GM19463 (cell line): ENCODE results near the gene MAGI1.

ENCODE experiments used
- ATAC-seq: cut with Tn5 transposase; IDR thresholded peaks from one replicate; pipeline ENCODE4 v1.9.1; 2021; ENCODE audit warnings: mild to moderate bottlenecking, moderate library complexity; ENCODE audit not compliant: unreplicated experiment

MAGI1 gene

DNA sequence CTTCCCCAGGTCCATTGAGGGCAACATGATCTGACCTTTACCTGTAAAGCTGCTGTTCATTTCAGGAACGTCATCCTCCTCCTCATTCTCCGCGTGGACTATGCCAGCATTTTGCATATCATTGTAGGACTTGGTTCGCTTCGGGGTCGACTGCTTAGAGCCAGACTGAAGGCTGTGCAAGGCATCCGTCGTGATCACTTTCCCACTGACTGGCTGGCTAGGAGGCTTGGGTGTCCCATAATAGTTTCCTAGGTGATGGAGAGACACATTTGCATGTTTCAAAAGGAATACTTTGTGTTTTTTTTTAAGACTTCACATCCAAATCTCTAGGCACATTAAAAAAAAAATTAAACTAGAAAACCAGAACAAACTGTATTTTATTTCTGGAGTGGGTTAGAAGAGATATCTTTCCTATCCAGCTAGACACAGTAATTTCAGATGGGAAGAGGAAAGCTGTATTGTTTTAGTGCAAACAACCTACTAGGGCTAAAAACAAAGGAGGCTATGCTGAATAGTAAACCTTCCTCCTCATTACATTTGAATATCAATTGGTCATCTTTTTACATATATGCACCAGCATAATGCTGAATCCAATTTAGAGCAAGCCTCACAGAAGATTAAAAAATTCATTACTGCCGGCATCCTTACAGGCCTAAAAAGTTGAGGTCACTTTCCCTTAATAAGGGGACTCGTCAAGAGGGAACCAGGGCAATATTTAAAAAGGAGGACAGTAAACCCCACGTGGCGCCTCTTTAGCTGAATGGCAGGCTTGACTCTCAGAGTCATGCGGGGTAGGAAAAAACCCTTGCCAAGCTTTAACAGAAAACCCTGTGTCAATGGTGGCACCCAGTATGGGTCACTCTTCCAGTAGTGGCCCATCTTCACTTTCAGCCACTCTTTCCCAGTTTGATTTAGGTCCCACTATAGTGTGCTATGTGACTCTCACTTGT is 559.9 kb downstream of the MAGI1 start:
- no peak for ATAC-seq

DNA sequence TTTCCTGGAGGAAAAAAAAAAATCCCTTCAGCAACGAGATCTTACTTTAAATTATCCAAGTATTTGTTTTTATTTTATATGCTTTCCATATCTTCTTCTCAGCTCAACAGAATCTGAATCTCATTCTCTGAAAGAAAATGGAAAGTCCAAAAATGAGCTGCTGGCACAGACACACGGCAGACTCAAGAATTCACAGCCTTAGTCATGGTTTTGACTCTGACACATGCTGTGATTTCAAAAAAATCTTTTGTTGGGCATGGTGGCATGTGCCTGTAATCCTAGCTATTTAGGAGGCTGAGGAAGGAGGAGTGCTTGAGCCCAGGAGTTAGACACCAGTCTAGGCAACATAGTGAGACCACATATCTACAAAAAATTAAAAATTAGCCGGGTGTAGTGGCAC is 565.0 kb downstream of the MAGI1 start:
- no peak for ATAC-seq

GRCh38 chr3:65472501-65472900 is 566.2 kb downstream of the MAGI1 start:
- ATAC-seq: no peak

GRCh38 chr3:65466300-65466988 is 572.3 kb downstream of the MAGI1 start:
- no peak for ATAC-seq

DNA sequence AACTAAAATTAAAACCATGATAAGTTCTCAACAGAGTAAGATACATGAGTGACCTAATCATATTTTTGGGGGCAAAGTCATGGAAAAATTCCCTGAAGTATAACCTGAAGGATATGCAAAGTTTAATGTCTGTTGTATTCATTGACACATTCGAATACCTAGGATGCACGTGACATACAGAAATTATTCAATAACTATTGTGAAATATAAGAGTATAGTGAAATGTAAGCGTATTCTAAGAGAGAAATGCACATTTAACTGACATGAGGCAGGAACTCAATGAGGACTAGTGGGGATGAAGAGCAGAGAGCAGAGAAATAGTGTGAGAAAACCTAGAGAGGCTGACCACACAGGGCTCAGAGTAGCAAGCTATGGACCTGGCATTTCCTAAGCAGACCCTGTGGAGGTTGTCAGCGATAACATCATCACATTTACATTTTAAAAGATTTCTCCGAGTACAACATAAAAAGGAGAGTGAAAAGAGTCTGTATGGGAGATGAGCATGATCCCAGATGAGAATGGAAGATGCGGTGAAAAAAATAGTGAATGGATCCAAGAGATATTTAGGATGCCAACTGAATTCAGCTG is 588.8 kb downstream of the MAGI1 start:
- ATAC-seq: no peak

DNA sequence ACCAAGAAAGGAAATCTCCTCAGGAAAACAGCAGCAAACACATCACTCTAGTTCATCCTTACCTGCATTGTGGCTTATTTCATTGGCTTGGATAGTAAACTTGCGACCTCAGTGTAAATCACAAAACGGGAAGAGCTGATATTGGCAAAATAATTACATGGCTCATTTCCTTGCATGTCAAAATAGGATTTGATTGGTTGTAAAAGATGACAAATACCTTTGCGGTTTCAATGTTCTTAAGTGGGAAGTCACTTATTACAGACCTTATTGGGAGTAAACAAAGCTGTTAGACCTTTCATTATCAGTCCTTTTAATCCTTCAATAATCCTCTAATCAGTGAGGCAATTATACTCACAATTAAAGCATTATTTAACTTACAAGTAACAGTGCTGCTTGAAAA is 590.6 kb downstream of the MAGI1 start:
- no peak for ATAC-seq

DNA sequence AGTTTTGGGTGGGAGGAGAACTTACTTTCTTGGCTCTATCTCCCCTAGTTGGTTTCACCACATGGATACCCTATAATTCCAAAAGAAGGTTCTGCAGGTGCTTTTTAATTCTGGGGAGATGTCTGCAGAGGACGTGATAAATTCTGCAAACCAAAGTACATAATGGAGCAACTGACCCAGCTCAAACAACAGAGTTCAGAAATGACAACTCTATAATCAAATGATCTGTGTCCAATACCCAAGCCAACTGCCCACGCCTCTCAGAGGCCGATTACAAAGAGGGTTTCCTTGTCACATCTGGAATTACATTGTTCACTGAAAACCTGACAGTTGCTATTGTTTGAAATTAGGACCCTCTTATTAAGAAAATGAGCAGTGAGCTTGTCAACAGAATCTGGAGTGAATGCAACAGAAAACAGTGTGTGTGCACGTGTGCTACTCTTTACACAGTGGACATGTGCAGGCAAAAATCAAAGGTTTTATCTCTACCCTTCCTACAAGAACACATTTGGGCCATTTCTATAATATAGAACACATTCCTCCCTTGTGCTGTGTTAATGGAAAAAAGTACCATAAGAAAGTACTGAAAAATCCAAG is 593.0 kb downstream of the MAGI1 start:
- no peak for ATAC-seq

DNA sequence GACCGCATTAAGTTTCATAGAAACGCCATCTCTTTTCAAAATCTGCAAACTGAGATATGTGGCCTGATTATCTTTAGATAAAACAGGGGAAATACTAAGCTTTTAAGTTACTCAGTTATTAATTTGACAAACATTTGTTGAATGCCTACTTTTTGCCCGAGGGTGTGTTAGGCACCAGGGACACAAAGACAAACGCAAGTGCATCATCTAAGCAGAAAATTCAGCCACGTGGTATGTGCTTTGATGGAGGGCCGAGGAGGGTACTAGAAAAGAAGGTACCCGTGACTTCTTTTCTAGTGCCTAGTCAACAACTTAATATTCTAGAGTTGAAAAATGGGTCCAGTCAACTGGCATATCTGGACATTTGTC is 594.3 kb downstream of the MAGI1 start:
- ATAC-seq: no peak

DNA sequence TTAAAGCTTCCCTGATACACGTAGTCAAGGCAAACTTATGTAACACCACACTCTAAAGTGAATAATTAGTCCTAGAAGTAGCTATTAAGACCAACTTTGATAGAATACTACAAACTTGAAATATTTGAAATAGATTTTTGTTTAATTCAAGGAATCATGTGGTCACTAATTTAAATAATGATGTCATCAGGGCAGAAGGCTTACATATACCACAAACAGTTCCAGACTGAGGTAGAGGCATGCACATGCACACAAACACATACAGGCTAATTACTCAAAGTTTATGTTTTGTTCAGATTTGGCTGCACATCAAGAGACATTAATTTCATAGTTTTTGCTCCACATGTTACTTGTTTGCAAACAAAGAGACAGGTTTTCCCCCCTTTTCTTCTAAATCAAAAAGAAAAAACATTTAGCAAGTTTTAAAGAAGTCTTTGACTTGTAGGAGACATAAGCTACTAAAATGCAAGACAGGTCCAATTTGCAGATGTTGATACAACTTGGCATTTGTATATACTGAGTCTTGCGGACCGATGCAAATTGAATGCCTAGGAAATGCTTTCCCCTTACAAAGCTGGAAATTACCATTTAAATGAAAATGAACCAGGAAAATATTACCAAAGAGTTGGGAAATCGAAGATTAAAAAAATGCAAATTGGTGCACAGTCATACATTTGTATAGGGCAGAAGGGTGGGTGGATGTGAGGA is 594.8 kb downstream of the MAGI1 start:
- no peak for ATAC-seq

DNA sequence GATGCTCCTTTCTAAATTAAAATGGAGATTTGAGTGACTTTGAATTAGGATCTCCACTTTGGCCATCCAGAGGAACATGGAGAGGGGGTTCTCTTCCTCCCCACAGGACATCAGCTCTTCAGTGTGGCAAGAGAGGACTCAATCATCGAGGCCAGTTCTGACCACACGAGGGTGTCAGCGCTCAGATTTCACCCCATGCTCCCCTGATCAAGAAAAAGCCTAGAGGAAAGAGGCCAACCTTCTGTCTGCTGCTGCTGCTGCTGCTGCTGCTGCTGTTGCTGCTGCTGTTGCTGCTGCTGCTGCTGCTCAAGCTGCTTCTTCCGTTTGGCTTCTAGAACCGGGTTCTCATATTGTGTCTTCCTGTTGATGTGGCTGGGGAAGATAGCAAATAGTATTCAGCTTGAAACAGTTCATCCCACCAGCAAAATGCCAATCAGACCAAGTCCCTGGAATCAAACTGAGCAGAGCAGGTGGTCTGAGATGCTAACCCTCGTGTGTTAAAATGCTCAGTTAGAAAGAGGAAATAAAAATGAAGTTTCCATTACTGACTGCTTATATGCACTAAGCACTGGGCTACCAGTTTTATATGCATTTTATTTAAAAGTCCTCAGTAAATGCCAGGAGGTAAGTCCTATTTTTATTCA is 599.0 kb downstream of the MAGI1 start:
- ATAC-seq: no peak

DNA sequence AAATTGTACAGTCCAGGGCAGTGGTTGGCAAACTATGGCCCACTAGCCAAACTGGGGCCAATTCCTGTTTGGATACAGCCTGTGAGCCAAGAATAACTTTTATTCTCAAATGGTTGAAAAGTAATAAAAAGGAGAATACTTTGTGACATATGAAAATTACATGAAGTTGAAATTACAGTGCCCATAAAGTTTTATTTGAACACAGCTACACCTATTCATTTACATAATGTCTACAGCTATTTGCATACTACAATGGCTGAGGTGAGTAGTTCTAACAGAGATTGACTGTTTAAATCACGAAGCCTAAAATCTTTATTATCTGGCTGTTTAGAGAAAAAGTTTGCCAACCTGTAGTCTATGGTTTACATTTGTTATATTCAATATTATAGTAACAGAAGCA is 600.1 kb downstream of the MAGI1 start:
- ATAC-seq: no peak

- no peak for ATAC-seq
Observed at GRCh38 chr3:65438096-65438495, 600.6 kb downstream of the MAGI1 start.

DNA sequence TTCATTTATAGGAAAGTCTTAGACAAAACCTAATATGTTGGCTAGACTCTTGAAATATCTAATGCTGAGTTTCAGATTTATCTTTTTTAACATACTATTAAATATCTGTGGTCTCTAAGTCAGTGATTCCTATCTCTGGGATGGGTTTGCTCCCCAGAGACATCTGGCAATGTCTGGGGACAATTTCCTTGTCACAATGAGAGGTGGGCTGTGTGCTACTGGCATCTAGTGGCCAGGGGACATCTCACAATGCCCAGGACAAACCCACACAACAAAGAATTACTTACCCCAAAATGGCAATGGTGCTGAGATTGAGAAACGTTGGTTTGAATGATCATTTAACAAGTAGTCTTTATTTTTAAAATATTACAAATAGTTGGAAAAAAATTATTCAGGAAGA is 602.1 kb downstream of the MAGI1 start:
- no peak for ATAC-seq

- no peak for ATAC-seq
Observed at GRCh38 chr3:65433480-65433879, 605.2 kb downstream of the MAGI1 start.

DNA sequence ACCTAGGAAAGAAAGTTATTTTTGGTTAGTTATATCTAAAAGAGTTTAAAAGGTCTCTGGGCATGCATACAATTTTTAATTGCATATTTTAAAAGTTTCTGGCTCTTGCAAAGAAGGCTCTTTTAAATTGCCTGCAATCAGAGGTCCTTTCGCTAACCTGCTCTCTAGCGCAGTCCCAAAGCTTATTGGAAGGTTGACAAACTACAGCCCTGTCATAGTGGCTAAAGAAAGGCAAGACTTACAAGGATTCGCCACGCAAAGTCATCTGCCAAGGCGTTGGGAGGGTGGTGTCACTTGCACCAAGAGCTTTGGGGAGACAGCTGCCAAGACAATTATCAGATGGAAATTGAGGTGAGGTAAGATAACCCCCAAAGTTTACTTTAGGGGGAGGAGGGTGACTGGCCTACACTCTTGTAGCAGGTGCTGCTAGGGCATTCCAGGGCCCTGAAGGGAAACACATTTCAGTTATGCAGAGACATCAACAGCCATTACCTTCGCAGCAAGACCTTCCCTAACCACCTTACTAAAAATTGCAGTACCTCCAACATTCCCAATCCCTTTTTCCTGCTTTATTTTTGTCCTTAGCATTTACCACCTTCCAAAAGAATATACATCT is 606.2 kb downstream of the MAGI1 start:
- ATAC-seq: no peak

GRCh38 chr3:65425880-65426279 is 612.8 kb downstream of the MAGI1 start:
- ATAC-seq: no peak

GRCh38 chr3:65422154-65422553 is 616.6 kb downstream of the MAGI1 start:
- no peak for ATAC-seq

DNA sequence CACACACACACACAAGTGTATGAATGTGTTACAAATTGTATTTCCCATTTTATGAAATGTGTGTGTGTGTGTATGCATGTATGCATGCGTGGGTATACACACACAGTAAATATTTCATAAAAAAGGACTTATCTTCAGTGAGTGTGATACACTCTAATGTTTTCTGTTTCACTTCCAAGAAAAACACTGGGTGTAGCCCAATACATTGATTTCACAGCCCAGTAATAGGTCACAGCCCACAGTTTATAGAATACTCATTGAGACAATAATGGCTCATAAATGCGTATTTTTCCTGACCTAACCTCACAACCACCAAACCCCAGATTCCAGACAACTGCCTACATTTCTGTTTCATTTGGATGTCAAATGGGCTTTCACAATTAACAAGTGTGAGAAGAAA is 619.5 kb downstream of the MAGI1 start:
- no peak for ATAC-seq

DNA sequence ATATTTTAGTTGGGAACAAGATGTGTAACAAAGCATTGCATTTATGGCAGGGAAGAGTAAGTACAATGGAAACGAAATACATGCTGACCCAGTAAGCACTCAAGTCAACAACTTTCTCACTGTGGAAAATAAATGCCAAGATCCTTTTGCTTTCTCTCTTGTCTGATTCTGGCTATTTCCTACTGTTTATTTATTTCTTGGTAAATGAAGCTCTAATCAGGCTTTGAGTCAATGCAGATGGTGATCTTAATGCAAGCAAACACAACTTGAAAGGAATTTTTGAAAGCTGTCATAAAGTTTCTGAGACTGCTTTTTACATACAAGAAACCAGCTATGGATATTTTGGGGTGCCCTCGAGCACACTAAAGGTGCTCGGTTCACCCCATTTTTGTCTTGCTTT is 624.8 kb downstream of the MAGI1 start:
- no peak for ATAC-seq

GRCh38 chr3:65412588-65412987 is 626.1 kb downstream of the MAGI1 start:
- no peak for ATAC-seq
